ENCODE results near the gene HIBADH. TPM values are rescaled to one million over a fixed set of nuclear protein-coding genes. Genes with fewer than 3 reads are reported as not detected.

The HIBADH gene
- total RNA-seq, 1 experiment from 2014 or later: 33.7 TPM

- ChIA-PET CTCF (no interaction called here), POLR2A (interaction anchor here (0.5 kb wide), 1 partner anchor 103 kb away, joined by 6 read pairs; no protein-coding TSS in a partner anchor)
- Histone ChIP-seq H3K27me3 (replicated peaks; ENCODE audit: control insufficient read depth, insufficient read depth, low read length) (no peaks in the 10 kb centered on the region), H3K4me3 (ENCODE audit: low read depth, low read length) (no peak overlapping the region), H3K36me3 (ENCODE audit: control insufficient read depth, insufficient read depth, low read length) (no peaks in the 10 kb centered on the region), H3K9me3 (no peaks in the 10 kb centered on the region), H3K4me1 (no peaks in the 10 kb centered on the region)
- DNase-seq: no peak
- no peak overlapping the region for H3K27ac Mint-ChIP-seq (ENCODE audit: unreplicated experiment)
- intact Hi-C loops (cut with micrococcal nuclease; ENCODE audit: unreplicated experiment): no loop called here
- H3K27me3 Mint-ChIP-seq (ENCODE audit: insufficient read depth, unreplicated experiment): no peaks in the 10 kb centered on the region
- H3K36me3 Mint-ChIP-seq (ENCODE audit: insufficient read depth, unreplicated experiment): no peaks in the 10 kb centered on the region
- H3K4me3 Mint-ChIP-seq (ENCODE audit: unreplicated experiment): no peak overlapping the region
- TF ChIP-seq CTCF (IDR thresholded peaks at IDR 0.05; ENCODE audit: insufficient read depth in 1 of 2, low read depth in 1 of 2, low read length in 1 of 2, severe bottlenecking in 1 of 2, unreplicated experiment in 1 of 2): no peak
- no peaks in the 10 kb centered on the region for H3K9me3 Mint-ChIP-seq (ENCODE audit: unreplicated experiment)
- H3K4me1 Mint-ChIP-seq (ENCODE audit: low read depth, unreplicated experiment): no peaks in the 10 kb centered on the region
- BruUV-seq (replicated peaks): no TSS peak
These were observed 175.2 kb downstream of the HIBADH start for GRCh38 chr7:27487509-27487908.

- Histone ChIP-seq H3K4me1 (no peaks in the 10 kb centered on the region), H3K36me3 (ENCODE audit: control insufficient read depth, insufficient read depth, low read length) (no peaks in the 10 kb centered on the region), H3K4me3 (ENCODE audit: low read depth, low read length) (no peak overlapping the region), H3K9me3 (no peaks in the 10 kb centered on the region), H3K27me3 (replicated peaks; ENCODE audit: control insufficient read depth, insufficient read depth, low read length) (no peaks in the 10 kb centered on the region)
- H3K4me1 Mint-ChIP-seq (ENCODE audit: low read depth, unreplicated experiment): no peaks in the 10 kb centered on the region
- TF ChIP-seq CTCF (IDR thresholded peaks at IDR 0.05; ENCODE audit: insufficient read depth in 1 of 2, low read depth in 1 of 2, low read length in 1 of 2, severe bottlenecking in 1 of 2, unreplicated experiment in 1 of 2): no peak
- H3K27me3 Mint-ChIP-seq (ENCODE audit: insufficient read depth, unreplicated experiment): no peaks in the 10 kb centered on the region
- H3K9me3 Mint-ChIP-seq (ENCODE audit: unreplicated experiment): no peaks in the 10 kb centered on the region
- no TSS peak for BruUV-seq (replicated peaks)
- no peak overlapping the region for H3K4me3 Mint-ChIP-seq (ENCODE audit: unreplicated experiment)
- DNase-seq: no peak
- intact Hi-C loops (cut with micrococcal nuclease; ENCODE audit: unreplicated experiment): no loop called here
- no peaks in the 10 kb centered on the region for H3K36me3 Mint-ChIP-seq (ENCODE audit: insufficient read depth, unreplicated experiment)
- ChIA-PET CTCF (no interaction called here), POLR2A (no interaction called here)
- H3K27ac Mint-ChIP-seq (ENCODE audit: unreplicated experiment): no peak overlapping the region
These were observed 178.2 kb downstream of the HIBADH start for GRCh38 chr7:27484451-27484850.

- Histone ChIP-seq H3K4me3 (ENCODE audit: low read depth, low read length) (no peak overlapping the region), H3K36me3 (ENCODE audit: control insufficient read depth, insufficient read depth, low read length) (no peaks in the 10 kb centered on the region), H3K9me3 (no peaks in the 10 kb centered on the region), H3K27me3 (replicated peaks; ENCODE audit: control insufficient read depth, insufficient read depth, low read length) (no peaks in the 10 kb centered on the region), H3K4me1 (no peaks in the 10 kb centered on the region)
- no peak for DNase-seq
- intact Hi-C loops (cut with micrococcal nuclease; ENCODE audit: unreplicated experiment): no loop called here
- Mint-ChIP-seq H3K36me3 (ENCODE audit: insufficient read depth, unreplicated experiment) (no peaks in the 10 kb centered on the region), H3K27me3 (ENCODE audit: insufficient read depth, unreplicated experiment) (no peaks in the 10 kb centered on the region), H3K4me1 (ENCODE audit: low read depth, unreplicated experiment) (no peaks in the 10 kb centered on the region), H3K27ac (ENCODE audit: unreplicated experiment) (no peak overlapping the region), H3K4me3 (ENCODE audit: unreplicated experiment) (no peak overlapping the region), H3K9me3 (ENCODE audit: unreplicated experiment) (peaks cover 6% of the 10 kb centered on the region)
- CTCF ChIA-PET: no interaction called here
- POLR2A ChIA-PET: no interaction called here
- TF ChIP-seq CTCF (IDR thresholded peaks at IDR 0.05; ENCODE audit: insufficient read depth in 1 of 2, low read depth in 1 of 2, low read length in 1 of 2, severe bottlenecking in 1 of 2, unreplicated experiment in 1 of 2): no peak
- BruUV-seq (replicated peaks): no TSS peak
These were observed 180.5 kb downstream of the HIBADH start for GRCh38 chr7:27482219-27482618.
